Kidney tubule cell (primary cell): ENCODE results near the gene VAMP1.
"Not testable (repeated sequence)": the region's sequence is repeated elsewhere in the genome, so short reads cannot be mapped to it uniquely, and the experiment has no call there.

Source experiments
- DNase-seq: peaks from one replicate; pipeline ENCODE4 v3.0.0-alpha.2; 2018; ENCODE audit warnings: low spot score

The VAMP1 gene

GRCh38 chr12:6451348-6452244, 18.9 kb downstream of the VAMP1 start, which contains the start of gene TAPBPL:
Gene TAPBPL (plus strand): TSS chr12:6452042. CDS start chr12:6452249, 207 bp downstream.
- DNase-seq: peak; percentile 85

- no peak for DNase-seq
Measured at GRCh38 chr12:6450869-6451347, 19.6 kb downstream of the VAMP1 start.

GRCh38 chr12:6450091-6450868, 20.2 kb downstream of the VAMP1 start:
- no peak for DNase-seq

- no peak for DNase-seq
Measured at GRCh38 chr12:6444704-6445688, 25.5 kb downstream of the VAMP1 start, which contains the start of gene CD27. Gene CD27 (plus strand): TSS chr12:6444955. CDS start chr12:6445096, 141 bp downstream.

- no peak for DNase-seq
Measured at GRCh38 chr12:6444031-6444430, 26.4 kb downstream of the VAMP1 start.

GRCh38 chr12:6443361-6443983, 27.0 kb downstream of the VAMP1 start:
- no peak for DNase-seq

GRCh38 chr12:6442836-6443235, 27.6 kb downstream of the VAMP1 start:
- DNase-seq: no peak

GRCh38 chr12:6440391-6440790, 30.1 kb downstream of the VAMP1 start:
- DNase-seq: no peak

GRCh38 chr12:6438345-6438744, 32.1 kb downstream of the VAMP1 start:
- DNase-seq: no peak

- DNase-seq: no peak
Measured at GRCh38 chr12:6437586-6437985, 32.9 kb downstream of the VAMP1 start.

- DNase-seq: no peak
Measured at GRCh38 chr12:6435961-6436715, 34.3 kb downstream of the VAMP1 start.

- DNase-seq: no peak
Measured at GRCh38 chr12:6434205-6435140, 36.0 kb downstream of the VAMP1 start.

GRCh38 chr12:6432991-6433390, 37.5 kb downstream of the VAMP1 start:
- no peak for DNase-seq

- DNase-seq: peak; percentile 77
Measured at GRCh38 chr12:6430124-6430989, 40.1 kb downstream of the VAMP1 start.

GRCh38 chr12:6428326-6428725, 42.2 kb downstream of the VAMP1 start:
- DNase-seq: no peak

GRCh38 chr12:6427796-6428195, 42.7 kb downstream of the VAMP1 start:
- not testable (repeated sequence) for DNase-seq

- peak; percentile 82 for DNase-seq
Measured at GRCh38 chr12:6426882-6427671, 43.4 kb downstream of the VAMP1 start.
